ENCODE measurements around the gene CASP14. TPM values are rescaled to one million over a fixed set of nuclear protein-coding genes. Genes with fewer than 3 reads are reported as not detected.
A peak's percentile ranks its signal among the peaks of the same experiment; 100 is the strongest.

Gene CASP14, protein sequence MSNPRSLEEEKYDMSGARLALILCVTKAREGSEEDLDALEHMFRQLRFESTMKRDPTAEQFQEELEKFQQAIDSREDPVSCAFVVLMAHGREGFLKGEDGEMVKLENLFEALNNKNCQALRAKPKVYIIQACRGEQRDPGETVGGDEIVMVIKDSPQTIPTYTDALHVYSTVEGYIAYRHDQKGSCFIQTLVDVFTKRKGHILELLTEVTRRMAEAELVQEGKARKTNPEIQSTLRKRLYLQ
- total RNA-seq (not detected), polyA plus RNA-seq (not detected)
- long read RNA-seq, donor 1, result 0 reads
- long read RNA-seq, donor 2, result 0 reads
- long read RNA-seq, donor 3, result 0 reads
- long read RNA-seq, donor 4, result 0 reads
- long read RNA-seq, donor 5, result 0 reads
- long read RNA-seq, donor 6, result 0 reads
- long read RNA-seq, donor 7, result 0 reads
- long read RNA-seq, donor 8, result 0 reads
- long read RNA-seq, donor 9, result 0 reads
- long read RNA-seq, donor 10, result 0 reads

- no peak for DNase-seq
- Histone ChIP-seq H3K27me3 (peaks cover 0 to 39% (median 0%) of the 10 kb centered on the region in 3 donors), H3K9me3 (no peaks in the 10 kb centered on the region), H3K4me1 (no peaks in the 10 kb centered on the region), H3K27ac (no peak within 1 kb of the TSS), H3K4me3 (no peak within 1 kb of the TSS), H3K36me3 (no peaks in the 10 kb centered on the region)
- TF ChIP-seq, protein P1, sequence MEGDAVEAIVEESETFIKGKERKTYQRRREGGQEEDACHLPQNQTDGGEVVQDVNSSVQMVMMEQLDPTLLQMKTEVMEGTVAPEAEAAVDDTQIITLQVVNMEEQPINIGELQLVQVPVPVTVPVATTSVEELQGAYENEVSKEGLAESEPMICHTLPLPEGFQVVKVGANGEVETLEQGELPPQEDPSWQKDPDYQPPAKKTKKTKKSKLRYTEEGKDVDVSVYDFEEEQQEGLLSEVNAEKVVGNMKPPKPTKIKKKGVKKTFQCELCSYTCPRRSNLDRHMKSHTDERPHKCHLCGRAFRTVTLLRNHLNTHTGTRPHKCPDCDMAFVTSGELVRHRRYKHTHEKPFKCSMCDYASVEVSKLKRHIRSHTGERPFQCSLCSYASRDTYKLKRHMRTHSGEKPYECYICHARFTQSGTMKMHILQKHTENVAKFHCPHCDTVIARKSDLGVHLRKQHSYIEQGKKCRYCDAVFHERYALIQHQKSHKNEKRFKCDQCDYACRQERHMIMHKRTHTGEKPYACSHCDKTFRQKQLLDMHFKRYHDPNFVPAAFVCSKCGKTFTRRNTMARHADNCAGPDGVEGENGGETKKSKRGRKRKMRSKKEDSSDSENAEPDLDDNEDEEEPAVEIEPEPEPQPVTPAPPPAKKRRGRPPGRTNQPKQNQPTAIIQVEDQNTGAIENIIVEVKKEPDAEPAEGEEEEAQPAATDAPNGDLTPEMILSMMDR (IDR thresholded peaks at IDR 0.05), result no peak
- TF ChIP-seq POLR2A (IDR thresholded peaks at IDR 0.05), result no peak
- no peak for TF ChIP-seq EP300 (IDR thresholded peaks at IDR 0.05)
- no peak for TF ChIP-seq POLR2AphosphoS5 (IDR thresholded peaks at IDR 0.05)
- 84 to 94% (median 92%) methylated on average over 11 of the region's 11 CpGs for WGBS, 5 donors
- intact Hi-C loops (cut with DNase I; ENCODE audit: low total_unique reads), result no loop called here
Measured at GRCh38 chr19:15048885-15049541, at the start of gene CASP14. CASP14 (plus strand) TSS chr19:15049480; CDS start chr19:15052252, 2,772 bp downstream.

DNA sequence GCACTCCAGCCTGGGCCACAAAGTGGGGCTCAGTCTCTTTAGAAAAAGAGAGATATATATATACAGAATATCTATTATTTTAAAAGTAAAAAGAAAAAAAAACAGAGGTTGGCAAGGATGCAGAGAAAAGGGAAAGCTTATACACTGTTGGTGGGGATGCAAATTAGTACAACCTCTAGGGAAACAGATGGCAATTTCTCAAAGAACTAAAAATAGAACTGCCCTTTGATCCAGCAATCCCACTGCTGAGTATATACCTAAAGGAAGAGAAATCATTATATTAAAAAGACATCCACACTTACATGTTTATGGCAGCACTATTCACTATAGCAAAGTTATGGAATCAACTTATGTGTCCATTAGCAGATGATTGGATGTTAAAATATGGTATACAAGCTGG lies 41.0 kb upstream of the CASP14 start:
- TF ChIP-seq, protein P1 (IDR thresholded peaks at IDR 0.05), result no peak
- no peak for TF ChIP-seq POLR2A (IDR thresholded peaks at IDR 0.05)
- TF ChIP-seq POLR2AphosphoS5 (IDR thresholded peaks at IDR 0.05), result no peak
- TF ChIP-seq EP300 (IDR thresholded peaks at IDR 0.05), result no peak
- Histone ChIP-seq H3K27ac (no peak overlapping the region), H3K9me3 (peaks cover 0 to 9% (median 0%) of the 10 kb centered on the region in 4 donors), H3K4me3 (no peak overlapping the region), H3K27me3 (peaks cover 0 to 80% (median 21%) of the 10 kb centered on the region in 3 donors), H3K36me3 (no peaks in the 10 kb centered on the region), H3K4me1 (peaks cover 0 to 6% (median 0%) of the 10 kb centered on the region in 4 donors)
- intact Hi-C loops (cut with DNase I; ENCODE audit: low total_unique reads), result no loop called here
- DNase-seq, result peak in 1 of 2 donors; percentile 3

GRCh38 chr19:15010501-15011300 lies 38.6 kb upstream of the CASP14 start:
- Histone ChIP-seq H3K9me3 (peaks cover 0 to 9% (median 2%) of the 10 kb centered on the region in 4 donors), H3K27me3 (peaks cover 0 to 91% (median 21%) of the 10 kb centered on the region in 3 donors), H3K36me3 (no peaks in the 10 kb centered on the region), H3K4me1 (peaks cover 0 to 6% (median 0%) of the 10 kb centered on the region in 4 donors), H3K27ac (no peak overlapping the region), H3K4me3 (no peak overlapping the region)
- peak in 1 of 2 donors; percentile 3 for DNase-seq
- TF ChIP-seq, protein P1 (IDR thresholded peaks at IDR 0.05), result no peak
- TF ChIP-seq POLR2A (IDR thresholded peaks at IDR 0.05) (no peak), POLR2AphosphoS5 (IDR thresholded peaks at IDR 0.05) (no peak), EP300 (IDR thresholded peaks at IDR 0.05) (no peak)
- intact Hi-C loops (cut with DNase I; ENCODE audit: low total_unique reads), result no loop called here
- WGBS, 5 donors, result 5 to 7% (median 6%) methylated on average over 46 to 73 of the region's 73 CpGs

DNA sequence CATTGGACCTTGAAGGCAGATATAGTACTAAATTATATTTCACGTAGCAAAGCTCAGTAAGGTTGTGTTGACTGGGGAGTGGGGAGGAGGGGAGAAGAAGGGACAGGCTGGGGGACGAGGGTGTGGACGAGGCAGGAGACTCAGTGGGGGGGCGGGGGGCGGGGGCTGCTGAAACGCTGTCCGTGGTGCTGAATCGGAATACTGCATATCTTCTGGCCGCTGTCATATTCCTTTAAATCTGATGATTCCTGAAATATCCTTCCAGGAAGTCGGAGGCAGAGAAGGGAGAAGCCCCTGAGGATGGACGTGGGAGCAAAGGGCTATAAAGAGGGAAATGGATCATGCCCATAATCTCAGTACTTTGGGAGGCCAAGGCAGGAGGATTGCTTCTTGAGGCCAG lies 34.7 kb upstream of the CASP14 start:
- no peak for TF ChIP-seq POLR2AphosphoS5 (IDR thresholded peaks at IDR 0.05)
- TF ChIP-seq EP300 (IDR thresholded peaks at IDR 0.05), result no peak
- TF ChIP-seq, protein P1 (IDR thresholded peaks at IDR 0.05), result no peak
- TF ChIP-seq POLR2A (IDR thresholded peaks at IDR 0.05), result no peak
- Histone ChIP-seq H3K4me1 (peaks cover 0 to 6% (median 0%) of the 10 kb centered on the region in 4 donors), H3K4me3 (no peak overlapping the region), H3K27me3 (peaks cover 0 to 82% (median 21%) of the 10 kb centered on the region in 3 donors), H3K36me3 (no peaks in the 10 kb centered on the region), H3K27ac (no peak overlapping the region), H3K9me3 (peaks cover 0 to 9% (median 2%) of the 10 kb centered on the region in 4 donors)
- WGBS, 5 donors, result 10 to 14% (median 12%) methylated on average over 10 to 11 of the region's 11 CpGs
- intact Hi-C loops (cut with DNase I; ENCODE audit: low total_unique reads), result no loop called here
- DNase-seq, result no peak
